H1 (cell line): ENCODE results near the gene MRPL36. TPM values are rescaled to one million over a fixed set of nuclear protein-coding genes. Genes with fewer than 3 reads are reported as not detected.

Experiments
- CTCF ChIA-PET: fragments of 300-600 bp; sonication (Branson Sonifier 250); formaldehyde crosslinking; loops from one replicate; lab custom pipeline; 2021; ENCODE audit not compliant: partially characterized antibody; lab: Charles Lee
- POLR2A ChIA-PET: fragments of 300-600 bp; sonication (Branson Sonifier 250); formaldehyde crosslinking; loops from one replicate; lab custom pipeline; 2021; ENCODE audit warnings: inconsistent platforms; ENCODE audit not compliant: partially characterized antibody; lab: Charles Lee
- DNase-seq, 2 experiments: peaks; one replicate each; pipeline versions ENCODE4 v3.0.0 to v3.0.0-alpha.2; 2010 to 2022; ENCODE audit warnings: low spot score in 2 of 2, low read depth in 1 of 2, mixed read lengths in 1 of 2
- FAIRE-seq: peaks from 2 replicates; lab custom pipeline; 2011; peaks lifted over from hg19 to GRCh38; lab: Jason Lieb, UNC
- H2AFZ ChIP-seq: 2 replicates; pipeline ENCODE4 v1.8.1; 2012; ENCODE audit warnings: low read length, inconsistent platforms
- H2AK5ac ChIP-seq: 2 replicates; pipeline ENCODE4 v1.6.1; 2013; ENCODE audit warnings: low read depth, low read length
- H2BK120ac ChIP-seq: replicated peaks from 2 replicates; pipeline ENCODE3; 2013; ENCODE audit warnings: low read depth, low read length, inconsistent platforms
- H2BK12ac ChIP-seq: 2 replicates; pipeline ENCODE4 v1.6.1; 2013; ENCODE audit warnings: low read depth, low read length
- H2BK15ac ChIP-seq: 2 replicates; pipeline ENCODE4 v1.6.1; 2013; ENCODE audit warnings: low read length
- H2BK20ac ChIP-seq: 2 replicates; pipeline ENCODE4 v1.6.1; 2013; ENCODE audit warnings: low read length
- H2BK5ac ChIP-seq: 2 replicates; pipeline ENCODE4 v1.6.1; 2013; ENCODE audit warnings: low read depth, low read length
- H3K14ac ChIP-seq: 2 replicates; pipeline ENCODE4 v1.6.1; 2013; ENCODE audit warnings: inconsistent platforms; ENCODE audit not compliant: insufficient read length
- H3K18ac ChIP-seq: 2 replicates; pipeline ENCODE4 v1.6.1; 2013; ENCODE audit warnings: low read length; ENCODE audit errors: extremely low read depth
- H3K23ac ChIP-seq: 2 replicates; pipeline ENCODE4 v1.6.1; 2013; ENCODE audit warnings: inconsistent platforms; ENCODE audit not compliant: insufficient read length
- H3K23me2 ChIP-seq: 2 replicates; pipeline ENCODE4 v1.6.1; 2013; ENCODE audit warnings: low read depth, low read length
- H3K27ac ChIP-seq: 2 replicates; pipeline ENCODE4 v1.6.1; 2011; ENCODE audit warnings: low read depth, low read length, inconsistent platforms
- H3K27me3 ChIP-seq, 4 experiments: replicated peaks in 1 of 4; 1 replicate in 1 of 4; 2 replicates in 3 of 4; pipeline versions ENCODE4 v1.6.1 to v1.8.1; 2011 to 2013; ENCODE audit warnings: low read length in 3 of 4, mild to moderate bottlenecking in 3 of 4, inconsistent platforms in 2 of 4, mixed read lengths in 2 of 4, moderate library complexity in 1 of 4; ENCODE audit not compliant: control insufficient read depth in 3 of 4, insufficient read depth in 3 of 4; ENCODE audit errors: extremely low read depth in 1 of 4
- H3K36me3 ChIP-seq, 4 experiments: 2 replicates each; pipeline versions ENCODE4 v1.6.1 to v1.8.1; 2011 to 2013; ENCODE audit warnings: mild to moderate bottlenecking in 4 of 4, low read length in 3 of 4, moderate library complexity in 2 of 4, control low read depth in 1 of 4, inconsistent platforms in 1 of 4; ENCODE audit not compliant: insufficient read depth in 4 of 4, control insufficient read depth in 2 of 4
- H3K4ac ChIP-seq: replicated peaks from 2 replicates; pipeline ENCODE3; 2013; ENCODE audit warnings: low read length, low read depth, mixed read lengths, inconsistent platforms; ENCODE audit not compliant: insufficient read length
- H3K4me1 ChIP-seq, 4 experiments: replicated peaks in 1 of 4; 1 replicate in 1 of 4; 2 replicates in 3 of 4; pipeline versions ENCODE4 v1.6.1 to v1.8.1; 2011 to 2013; ENCODE audit warnings: low read length in 3 of 4, inconsistent platforms in 2 of 4, mixed read lengths in 1 of 4; ENCODE audit not compliant: insufficient read depth in 4 of 4, control insufficient read depth in 3 of 4
- H3K4me2 ChIP-seq, 2 experiments: 2 replicates each; pipeline versions ENCODE4 v1.6.1 to v1.8.1; 2011 to 2013; ENCODE audit warnings: low read depth in 2 of 2, low read length in 2 of 2, control low read depth in 1 of 2, inconsistent platforms in 1 of 2, mild to moderate bottlenecking in 1 of 2; ENCODE audit not compliant: insufficient read depth in 1 of 2
- H3K4me3 ChIP-seq, 4 experiments: fragments of 200-600, 300-600 bp in 1 of 4; sonication (generic), shearing (Covaris generic), sonication (Bioruptor Twin) in 1 of 4; 2 replicates each; pipeline versions ENCODE4 v1.5.1 to v1.8.1; 2011 to 2016; ENCODE audit warnings: low read length in 4 of 4, low read depth in 3 of 4, control low read depth in 2 of 4, inconsistent platforms in 2 of 4, mild to moderate bottlenecking in 2 of 4, mixed read lengths in 1 of 4, moderate library complexity in 1 of 4; ENCODE audit not compliant: insufficient read depth in 2 of 4; ENCODE audit errors: extremely low read depth in 1 of 4
- H3K56ac ChIP-seq: replicated peaks from 2 replicates; pipeline ENCODE3; 2013; ENCODE audit warnings: low read depth, mild to moderate bottlenecking, mixed read lengths, low read length, inconsistent platforms; ENCODE audit not compliant: insufficient read length
- H3K79me1 ChIP-seq: 2 replicates; pipeline ENCODE4 v1.6.1; 2013; ENCODE audit warnings: low read depth, low read length, control low read depth
- H3K79me2 ChIP-seq, 2 experiments: 2 replicates each; pipeline versions ENCODE4 v1.6.1 to v1.8.1; 2012 to 2013; ENCODE audit warnings: low read length in 2 of 2, mild to moderate bottlenecking in 2 of 2, inconsistent platforms in 1 of 2; ENCODE audit not compliant: insufficient read depth in 2 of 2, control insufficient read depth in 1 of 2
- H3K9ac ChIP-seq, 4 experiments: replicated peaks in 1 of 4; 1 replicate in 1 of 4; 2 replicates in 3 of 4; pipeline versions ENCODE4 v1.6.1 to v1.8.1; 2011 to 2013; ENCODE audit warnings: low read depth in 3 of 4, low read length in 3 of 4, control low read depth in 2 of 4, mild to moderate bottlenecking in 2 of 4, moderate library complexity in 2 of 4, inconsistent platforms in 1 of 4; ENCODE audit errors: extremely low read depth in 1 of 4
- H3K9me3 ChIP-seq, 2 experiments: 2 replicates each; pipeline versions ENCODE4 v1.6.1 to v1.8.1; 2012 to 2013; ENCODE audit warnings: mild to moderate bottlenecking in 2 of 2, moderate library complexity in 2 of 2, control low read depth in 1 of 2, inconsistent platforms in 1 of 2, low read depth in 1 of 2, low read length in 1 of 2, mixed read lengths in 1 of 2; ENCODE audit not compliant: insufficient read depth in 2 of 2
- H4K20me1 ChIP-seq, 2 experiments: replicated peaks in 1 of 2; 2 replicates each; pipeline versions ENCODE3 to v1.8.1; 2011 to 2013; ENCODE audit warnings: inconsistent platforms in 2 of 2, low read length in 2 of 2, mild to moderate bottlenecking in 1 of 2; ENCODE audit not compliant: insufficient read depth in 2 of 2, control insufficient read depth in 1 of 2
- H4K5ac ChIP-seq: 2 replicates; pipeline ENCODE4 v1.6.1; 2013; ENCODE audit warnings: low read length, low read depth, mixed read lengths, inconsistent platforms; ENCODE audit not compliant: insufficient read length
- H4K8ac ChIP-seq: 2 replicates; pipeline ENCODE4 v1.8.0; 2013; ENCODE audit warnings: mild to moderate bottlenecking, moderate library complexity, low read length, inconsistent platforms; ENCODE audit not compliant: insufficient read depth; ENCODE audit errors: extremely low read depth
- H4K91ac ChIP-seq: replicated peaks from 2 replicates; pipeline ENCODE3; 2013; ENCODE audit warnings: low read length, mixed read lengths, inconsistent platforms; ENCODE audit not compliant: insufficient read length
- ATF2 ChIP-seq: IDR thresholded peaks from 2 replicates; pipeline ENCODE4 v1.6.1; 2012; ENCODE audit warnings: low read length, inconsistent platforms
- CEBPB ChIP-seq: IDR thresholded peaks from 2 replicates; pipeline ENCODE4 v1.6.1; 2012; ENCODE audit warnings: low read depth, low read length
- EGR1 ChIP-seq: IDR thresholded peaks from 2 replicates; pipeline ENCODE4 v1.6.1; 2011; ENCODE audit warnings: low read depth, low read length, borderline replicate concordance
- WGBS, 2 experiments: shearing (Covaris generic) in 1 of 2; methylation state at CpG; one replicate each; pipeline versions ENCODE4 v1.1.6 to v1.1.7; 2013 to 2015; ENCODE audit warnings: low lambda C conversion rate in 2 of 2, mixed read lengths in 2 of 2, inconsistent platforms in 1 of 2, low coverage in 1 of 2, missing lambda C conversion rate in 1 of 2; ENCODE audit not compliant: insufficient replicate concordance in 2 of 2, insufficient coverage in 1 of 2, insufficient read length in 1 of 2; ENCODE audit errors: extremely low coverage in 1 of 2, missing lambda C conversion rate in 1 of 2; 5-methylcytosine and 5-hydroxymethylcytosine counted together
- polyA plus RNA-seq, 7 experiments: library from polyadenylated mRNA; depleted of rRNA in 3 of 7; stranded (reverse) in 5 of 7; unstranded in 2 of 7; fragments of >200 nt in 5 of 7; fragments of 200-250 nt in 2 of 7; gene quantifications; 1 replicate in 5 of 7; 2 replicates in 1 of 7; 4 replicates in 1 of 7; pipeline versions ENCODE4 v1.2.1 to v1.2.3, GENCODE V29; 2011 to 2013; ENCODE audit warnings: missing spikeins in 2 of 7, mixed read lengths in 2 of 7
- total RNA-seq: library from RNA; stranded (reverse); fragmentation: NEBNext Ultra II Directional; extraction: Animal tissue kit (Norgen Biotek cat#: 25700); gene quantifications from 2 replicates; pipeline ENCODE4 v1.2.1, GENCODE V29; 2021

MRPL36 gene
- total and polyA plus RNA-seq, 2 of the 8 experiments (the other 6 are each of a cell fraction or from before 2014, with no cell fraction given) = 56.3 to 81.5 TPM

- Histone ChIP-seq H3K4me2 (no peak overlapping the region), H3K79me1 (no peaks in the 10 kb centered on the region), H2BK15ac (no peak overlapping the region), H4K5ac (no peak overlapping the region), H4K20me1 (peaks cover 0 to 3% of the 10 kb centered on the region in 2 experiments), H2AK5ac (no peak overlapping the region), H2BK20ac (no peak overlapping the region), H3K4me1 (peaks cover 0 to 6% (median 3%) of the 10 kb centered on the region in 4 experiments; a peak in 4 of 7 replicates), H3K23me2 (no peaks in the 10 kb centered on the region), H2BK120ac (no peak overlapping the region), H3K36me3 (no peaks in the 10 kb centered on the region), H3K14ac (no peak overlapping the region), H3K4me3 (no peak overlapping the region), H4K8ac (no peak overlapping the region; the same call in 1 of the 2 replicates), H3K56ac (no peak overlapping the region), H3K9ac (no peak overlapping the region), H3K18ac (no peak overlapping the region), H3K9me3 (no peaks in the 10 kb centered on the region), H3K4ac (no peak overlapping the region), H3K23ac (no peak overlapping the region), H3K27me3 (no peaks in the 10 kb centered on the region), H3K27ac (no peak overlapping the region), H4K91ac (no peak overlapping the region), H3K79me2 (no peaks in the 10 kb centered on the region), H2BK12ac (no peak overlapping the region), H2BK5ac (no peak overlapping the region), H2AFZ (no peak overlapping the region)
- ChIA-PET POLR2A (interaction anchor here (1.4 kb wide), 1 partner anchor 13 kb away, joined by 3 read pairs; no protein-coding TSS in a partner anchor), CTCF (interaction anchor here (0.5 to 1.8 kb wide), 2 partner anchors 22 to 111 kb away, joined by 4 to 5 read pairs; no protein-coding TSS in a partner anchor)
- no peak for DNase-seq
- FAIRE-seq = no peak
- WGBS, 2 experiments = 86% methylated on average over 19 of the region's 20 CpGs; no CpG with 5 or more reads in 1 of the 2 experiments
- TF ChIP-seq CEBPB = no peak
- no peak for TF ChIP-seq ATF2
- TF ChIP-seq EGR1 = no peak
These were observed 15.2 kb downstream of the MRPL36 start for GRCh38 chr5:1784197-1785050.
